G401.6 (cell line): ENCODE measurements around the gene PRKCE.

ENCODE experiments used
- FAIRE-seq: peaks from 2 replicates; lab custom pipeline; 2012; peaks lifted over from hg19 to GRCh38; lab: Jason Lieb, UNC

PRKCE gene

GRCh38 chr2:46171996-46172546 is 520.6 kb downstream of the PRKCE start:
- FAIRE-seq: no peak

DNA sequence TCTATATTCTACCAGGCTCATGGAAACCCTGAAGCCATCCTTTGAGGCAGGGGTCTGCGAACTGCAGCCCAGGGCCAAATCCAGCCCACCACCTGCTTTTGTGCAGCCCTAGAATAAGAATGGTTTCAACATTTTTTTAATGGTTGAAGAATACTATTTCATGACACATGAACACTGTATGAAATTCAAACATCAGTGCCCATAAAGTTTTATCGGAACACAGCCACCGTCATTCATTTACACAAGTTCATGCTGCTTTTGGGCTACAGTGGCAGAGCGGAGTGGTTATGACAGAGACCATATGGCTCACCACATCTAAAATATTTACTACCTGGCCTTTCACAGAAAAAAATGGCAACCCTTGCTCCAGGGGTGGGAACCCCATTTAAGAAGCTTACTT is 521.6 kb downstream of the PRKCE start:
- FAIRE-seq: no peak

DNA sequence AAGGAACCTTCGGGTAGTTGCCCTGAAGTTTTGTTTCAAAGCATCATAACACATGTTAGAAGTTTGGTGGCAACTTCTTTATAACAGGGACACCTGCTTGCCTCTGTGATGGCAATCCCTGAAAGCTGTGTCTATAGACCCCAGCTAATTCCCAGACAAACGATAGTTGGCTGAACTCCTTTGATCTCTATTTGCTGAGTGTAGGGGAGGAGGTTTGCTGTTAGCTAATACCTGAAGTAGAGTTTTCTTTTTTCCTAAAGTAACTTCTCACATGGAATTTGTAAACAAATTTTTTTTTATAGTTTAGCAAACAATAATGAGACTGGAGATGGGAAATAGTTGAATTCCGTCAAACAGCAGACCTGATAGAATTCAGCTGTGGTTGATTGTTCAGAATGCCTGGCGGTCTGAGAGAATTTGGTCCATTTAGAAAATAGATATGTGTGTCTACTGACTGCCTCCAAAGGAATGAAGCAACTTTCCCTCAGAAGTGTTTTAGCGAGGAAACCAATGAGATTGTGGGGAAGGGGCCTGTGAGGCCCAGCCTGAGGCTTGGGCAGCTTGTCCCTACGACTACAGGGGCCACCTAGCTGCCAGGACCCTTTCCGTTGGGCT is 522.3 kb downstream of the PRKCE start:
- FAIRE-seq: no peak

DNA sequence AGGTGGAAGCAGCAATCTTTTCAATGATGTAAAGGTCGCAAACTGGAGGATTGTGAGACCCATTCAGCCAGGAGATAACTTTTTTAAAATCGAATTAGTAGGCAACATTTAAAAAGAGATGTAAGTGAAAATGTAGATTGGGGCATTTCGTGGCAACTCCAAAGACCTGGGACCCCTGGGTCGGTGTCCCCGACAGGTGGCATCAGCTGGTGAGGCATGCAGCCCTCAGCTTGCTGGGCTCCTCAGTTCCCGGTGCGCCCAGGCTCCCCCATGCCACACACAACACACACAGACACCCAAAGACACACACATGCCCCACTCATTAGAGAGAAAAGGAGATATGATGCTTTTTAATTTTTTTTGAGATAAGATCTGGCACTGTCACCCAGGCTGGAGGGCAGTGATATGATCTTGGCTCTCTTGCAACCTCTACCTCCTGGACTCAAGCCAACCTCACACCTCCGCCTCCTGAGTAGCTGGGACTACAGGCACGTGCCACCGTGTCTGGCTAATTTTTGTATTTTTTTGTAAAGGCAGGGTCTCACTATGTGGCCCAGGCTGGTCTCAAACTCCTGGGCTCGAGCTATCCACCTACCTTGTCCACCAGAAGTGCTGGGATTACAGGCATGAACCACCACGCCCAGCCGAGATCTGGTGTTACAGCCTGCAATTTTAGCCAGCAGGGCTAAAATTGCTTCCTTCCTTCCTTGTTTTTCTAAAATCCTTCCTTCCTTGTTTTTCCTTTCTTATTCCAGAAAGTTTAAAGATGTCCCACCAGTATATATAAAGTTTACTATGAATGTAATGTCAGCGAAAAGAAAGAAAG is 523.1 kb downstream of the PRKCE start:
- no peak for FAIRE-seq

- no peak for FAIRE-seq
Observed at GRCh38 chr2:46175419-46175818, 523.9 kb downstream of the PRKCE start.

DNA sequence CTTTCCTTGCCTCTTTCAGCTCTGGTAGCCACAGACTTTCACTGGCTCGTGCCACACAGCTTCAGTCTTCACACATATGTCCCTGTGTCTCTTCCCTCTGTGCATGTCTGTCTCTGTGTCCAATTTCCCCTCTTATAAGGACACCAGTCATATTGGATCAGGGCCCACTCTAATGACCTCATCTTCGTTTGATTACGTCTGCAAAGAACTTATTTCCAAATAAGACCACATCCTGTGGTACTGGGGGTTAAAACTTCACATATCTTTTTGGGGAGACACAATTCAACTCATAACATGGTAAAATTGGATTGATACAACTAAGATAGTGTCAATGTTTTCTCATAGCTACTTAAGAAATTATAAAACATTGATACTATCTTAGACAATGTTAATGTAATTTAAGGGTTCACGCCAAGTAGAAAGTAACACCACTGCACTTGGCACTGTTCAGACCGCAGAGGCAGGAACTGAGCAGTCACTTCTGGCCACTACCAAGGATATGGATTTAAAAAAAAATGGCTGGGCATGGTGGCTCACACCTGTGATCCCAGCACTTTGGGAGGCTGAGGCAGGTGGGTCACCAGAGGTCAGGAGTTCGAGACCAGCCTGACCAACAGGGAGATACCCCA is 526.1 kb downstream of the PRKCE start:
- no peak for FAIRE-seq

DNA sequence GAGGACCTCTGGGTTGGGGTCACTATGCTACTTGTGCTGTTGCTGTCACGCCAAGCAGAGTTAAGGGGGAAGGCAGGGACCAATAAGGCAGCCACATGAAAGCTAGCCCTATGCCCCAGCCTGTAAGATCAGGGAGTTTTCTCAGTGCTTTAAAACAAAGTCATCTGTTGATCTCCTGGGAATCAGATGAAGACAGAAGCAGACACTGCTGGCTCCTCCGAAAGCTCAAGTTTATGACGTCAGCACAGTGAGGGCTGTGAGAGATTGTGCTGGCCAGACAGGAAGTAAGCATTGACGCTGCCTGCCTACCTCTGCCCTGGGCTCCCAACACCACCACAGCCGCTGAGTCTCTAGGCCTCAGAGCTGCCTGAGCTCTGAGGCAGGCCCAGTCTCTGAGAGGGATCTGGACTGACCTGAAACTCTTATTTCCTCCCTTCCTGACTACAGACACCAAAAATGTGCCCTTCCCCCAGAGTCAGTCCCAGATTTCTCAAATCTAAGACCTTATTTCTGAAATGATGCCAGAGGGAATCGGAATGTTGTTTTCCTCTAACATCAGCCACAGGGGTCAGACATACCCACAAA is 527.7 kb downstream of the PRKCE start:
- FAIRE-seq: no peak

DNA sequence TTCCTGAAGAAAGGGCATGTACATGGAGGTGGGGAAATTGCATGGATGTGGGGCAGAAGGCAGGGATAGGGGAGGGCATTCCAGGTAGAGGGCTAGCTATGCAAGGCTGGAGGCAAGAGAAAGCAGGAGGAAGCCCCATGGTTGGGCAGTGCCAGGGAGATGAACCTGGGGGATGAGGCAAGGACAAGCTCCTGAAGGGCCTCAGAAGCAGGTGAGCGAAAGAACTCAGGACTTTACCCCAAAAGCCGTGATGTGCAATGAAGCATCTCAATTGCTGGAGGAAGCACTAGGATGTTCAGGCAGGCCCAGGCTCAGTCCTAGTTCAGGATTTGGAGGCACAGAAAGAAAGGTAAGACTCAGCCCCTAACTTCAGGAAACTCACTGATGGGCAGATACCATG is 528.7 kb downstream of the PRKCE start:
- no peak for FAIRE-seq

- no peak for FAIRE-seq
Observed at GRCh38 chr2:46181306-46181705, 529.8 kb downstream of the PRKCE start.

DNA sequence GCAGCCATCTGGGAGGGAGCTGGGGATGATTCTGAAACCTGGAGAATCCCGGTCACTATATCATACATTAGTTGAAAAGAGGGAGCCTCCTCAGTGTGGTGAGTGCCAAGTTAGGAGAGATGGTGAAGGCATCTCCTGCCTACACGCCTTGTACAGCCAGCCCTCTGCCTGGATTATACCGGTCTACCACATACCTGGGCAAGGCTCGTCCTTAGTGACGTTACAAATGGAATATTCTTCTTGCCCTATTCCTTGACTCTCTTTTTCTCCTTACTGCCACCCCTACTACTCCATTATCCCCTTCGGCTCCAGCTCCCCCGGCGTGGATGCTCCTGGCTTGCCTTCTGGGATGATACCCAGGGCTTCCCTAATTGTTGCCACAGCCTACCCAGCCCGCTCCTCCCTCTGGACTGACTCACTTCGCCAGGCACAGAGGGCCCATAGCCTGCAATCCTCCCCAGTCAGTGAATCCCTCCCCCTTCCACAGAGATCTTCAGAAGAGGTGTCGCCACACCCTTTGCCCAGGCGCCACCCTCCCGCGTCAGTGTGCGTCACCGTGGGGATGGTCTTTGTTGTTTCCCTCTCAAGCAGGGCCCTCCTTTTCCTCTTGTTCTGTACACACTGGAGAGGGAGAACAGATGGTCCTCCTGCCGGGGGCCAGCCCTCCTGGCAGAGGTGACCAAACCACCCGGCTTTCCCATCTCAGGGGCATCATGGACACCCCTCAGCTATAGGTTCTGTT is 530.5 kb downstream of the PRKCE start:
- no peak for FAIRE-seq

- FAIRE-seq: no peak
Observed at GRCh38 chr2:46183426-46183825, 532.0 kb downstream of the PRKCE start.

DNA sequence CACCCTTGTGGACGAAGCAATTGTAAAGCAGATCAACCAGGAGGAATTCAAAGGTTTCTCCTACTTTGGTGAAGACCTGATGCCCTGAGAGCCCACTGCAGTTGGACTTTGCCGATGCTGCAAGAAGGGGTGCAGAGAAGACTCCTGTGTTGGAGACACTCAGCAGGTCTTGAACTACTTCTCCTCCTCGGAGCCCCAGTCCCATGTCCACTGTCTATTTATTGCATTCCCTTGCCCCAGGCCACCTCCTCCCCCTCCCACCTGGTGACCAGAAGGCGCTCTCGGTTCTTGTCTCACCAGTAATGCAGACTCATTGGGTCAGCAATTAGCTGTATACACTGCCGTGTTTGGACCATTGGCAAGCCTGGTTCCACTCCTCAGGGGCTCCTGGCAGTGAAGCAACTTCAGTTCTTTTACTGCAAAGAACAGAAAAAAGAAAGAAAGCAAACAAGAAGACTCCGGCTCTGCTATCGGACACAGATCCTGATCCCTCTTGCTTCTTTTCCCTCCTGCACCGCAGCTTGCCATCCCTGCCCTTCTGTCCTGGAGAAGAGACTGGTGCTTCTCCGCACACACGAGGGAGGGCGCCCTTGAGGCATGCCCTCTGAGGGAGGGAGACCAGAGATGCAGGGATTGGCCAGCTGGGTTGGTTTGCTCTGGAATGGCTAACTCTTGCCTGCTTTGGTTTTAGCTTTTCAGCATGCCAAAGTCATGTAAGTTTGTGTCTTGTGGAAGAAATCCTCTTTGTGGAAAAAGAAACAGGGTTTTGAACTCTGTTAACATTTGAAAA is 533.5 kb downstream of the PRKCE start:
- no peak for FAIRE-seq

GRCh38 chr2:46187112-46187618 is 535.7 kb downstream of the PRKCE start:
- FAIRE-seq: no peak

DNA sequence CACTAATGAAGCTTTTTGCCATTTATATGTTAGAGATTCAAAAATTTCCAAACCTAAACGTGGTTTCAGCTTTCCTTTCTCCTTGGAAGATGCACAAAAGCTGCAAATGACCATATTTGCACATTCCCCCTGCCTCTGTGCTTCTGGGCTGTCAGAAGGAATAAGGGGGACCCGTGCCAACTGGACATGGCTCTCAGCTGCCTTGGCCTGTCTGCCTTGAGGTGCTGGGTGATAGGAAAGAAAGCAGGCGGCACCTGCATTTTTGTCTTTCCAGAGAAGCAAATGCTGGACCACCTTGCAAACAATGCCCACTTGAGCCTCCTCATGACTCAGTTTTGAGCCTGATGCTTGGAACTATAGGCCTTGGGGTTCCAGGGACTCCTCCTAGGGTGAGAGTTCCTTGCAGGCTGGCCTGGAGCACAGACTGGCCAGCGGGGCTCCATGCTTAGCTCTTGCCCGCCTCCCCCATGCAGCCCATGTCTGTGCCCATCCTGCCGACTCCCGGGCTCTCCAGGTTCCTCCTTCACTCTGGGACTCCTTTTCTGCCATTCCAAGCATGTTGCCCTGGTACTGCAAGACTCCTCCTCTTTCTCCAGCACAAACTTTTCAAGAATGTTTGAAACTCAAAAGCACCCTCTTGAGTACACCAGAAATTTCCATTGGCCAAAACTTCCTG is 536.7 kb downstream of the PRKCE start:
- FAIRE-seq: no peak

GRCh38 chr2:46193356-46193755 is 541.9 kb downstream of the PRKCE start:
- no peak for FAIRE-seq

DNA sequence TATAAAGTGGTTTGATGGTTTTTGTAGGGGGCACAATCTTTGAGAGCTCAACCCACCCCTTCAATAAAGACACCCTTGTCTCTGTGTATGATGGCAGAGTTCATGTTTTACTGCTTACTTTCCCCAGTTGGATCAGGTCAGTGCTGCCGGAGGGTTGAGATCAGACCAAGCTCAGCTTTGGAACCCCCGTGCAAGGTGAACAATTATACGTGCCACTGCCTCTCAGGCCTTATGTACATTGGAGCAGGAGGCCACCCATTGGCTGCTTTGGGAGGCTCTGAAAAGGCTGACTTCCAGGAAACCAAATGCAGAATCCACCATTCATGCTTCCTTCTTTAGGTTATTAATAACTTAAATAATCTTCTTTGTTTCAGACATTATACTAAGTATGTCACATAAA is 542.4 kb downstream of the PRKCE start:
- no peak for FAIRE-seq

DNA sequence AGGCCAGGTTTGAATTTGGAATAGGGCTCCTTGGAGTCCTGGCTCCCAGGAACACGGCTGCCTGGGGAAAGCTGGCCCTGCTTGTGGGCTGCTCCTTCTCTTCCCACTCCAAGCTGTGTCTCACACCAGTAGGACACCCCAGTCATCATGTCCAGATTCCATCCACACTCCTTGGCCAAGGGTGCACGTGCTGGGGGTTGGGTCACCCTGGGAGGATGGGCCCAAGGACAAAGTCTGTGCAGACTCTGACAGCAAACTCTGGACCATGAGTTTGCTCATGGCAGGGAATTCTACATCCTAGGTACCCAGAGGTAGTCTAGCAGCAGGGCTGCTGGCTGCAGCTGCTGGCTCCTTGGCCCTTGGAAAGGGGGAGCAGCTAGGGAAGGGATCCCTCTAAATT is 543.4 kb downstream of the PRKCE start:
- no peak for FAIRE-seq

DNA sequence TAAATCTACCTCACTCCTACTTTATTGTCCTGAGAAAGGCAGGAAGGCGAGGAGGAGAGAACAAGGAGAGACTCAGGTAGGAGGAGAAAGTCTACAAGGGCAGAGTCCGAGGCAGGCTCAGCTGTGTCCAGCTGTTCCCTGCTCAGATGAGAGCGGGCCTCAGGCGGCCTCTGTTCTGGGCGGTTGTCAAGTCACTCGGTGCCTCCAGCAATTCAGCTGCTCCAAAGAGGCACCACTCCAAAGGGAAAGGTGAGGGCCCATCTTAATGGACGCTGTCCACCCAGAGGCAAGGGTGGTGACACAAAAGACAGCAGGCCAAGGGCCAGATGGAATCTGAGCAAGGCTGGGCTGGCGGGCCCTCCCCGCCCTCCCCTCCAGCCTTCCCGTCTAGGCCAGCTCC is 544.3 kb downstream of the PRKCE start:
- FAIRE-seq: no peak

DNA sequence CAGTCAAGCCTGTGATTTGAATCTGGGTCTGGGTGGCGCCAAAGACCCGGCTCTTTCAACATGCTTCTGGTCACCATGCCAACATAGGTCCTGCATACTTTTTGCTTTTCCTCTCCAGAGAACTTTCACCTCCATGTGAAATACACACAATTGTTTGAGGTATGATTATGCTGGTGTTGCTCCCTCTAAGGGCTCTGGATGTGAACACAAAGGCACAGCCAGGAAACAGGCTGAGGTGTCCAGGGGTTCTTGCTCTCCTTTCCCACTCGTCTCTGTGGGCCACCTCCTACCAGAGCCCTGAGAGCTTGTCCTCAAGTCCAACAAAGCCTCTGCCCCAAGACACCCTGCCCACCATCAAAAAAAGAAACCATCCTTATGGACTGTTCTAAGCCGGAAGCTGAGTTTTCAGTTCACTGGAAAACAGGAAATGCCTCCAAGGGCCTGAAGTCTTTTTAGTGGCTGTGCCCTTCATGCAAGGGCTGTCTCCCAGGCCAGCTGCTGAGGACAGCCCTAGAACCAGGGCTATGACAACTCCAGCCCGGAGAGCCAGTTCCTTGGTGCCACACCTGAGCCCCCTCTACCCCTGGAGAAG is 545.5 kb downstream of the PRKCE start:
- FAIRE-seq: no peak

DNA sequence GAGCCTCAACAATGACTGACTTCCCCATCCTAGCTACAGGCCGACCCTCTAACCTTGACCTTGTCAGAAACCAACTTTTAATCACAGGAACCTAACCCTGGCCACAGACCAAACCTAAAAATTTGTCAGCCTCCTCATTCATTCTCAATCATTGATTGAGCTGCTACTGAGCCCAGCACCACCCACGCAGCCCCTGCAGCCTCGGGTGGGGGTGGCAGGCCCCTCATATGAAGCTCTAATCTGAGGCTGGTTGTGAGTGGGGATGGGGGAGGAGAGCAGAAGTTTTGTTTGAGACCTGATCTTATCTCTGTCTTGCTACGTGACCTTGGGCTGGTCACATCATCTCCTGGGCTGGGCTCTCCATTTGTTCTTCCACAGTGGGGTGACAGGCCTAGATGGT is 546.2 kb downstream of the PRKCE start:
- no peak for FAIRE-seq
